HepG2 (cell line): ENCODE results near the gene TNS1. TPM values are rescaled to one million over a fixed set of nuclear protein-coding genes. Genes with fewer than 3 reads are reported as not detected.

Experiments used
- ATAC-seq: fragments of 200-7000 bp; cut with Tn5 transposase; 3 replicates; pipeline ENCODE4 v1.9.1; 2020; ENCODE audit warnings: mild to moderate bottlenecking, moderate library complexity
- BruUV-seq: library from RNA; stranded (reverse); fragments of 400-500 nt; replicated peaks from 2 replicates; lab custom pipeline; 2021; lab: Mats Ljungman, UMichigan
- CTCF ChIA-PET: fragments of 300-600 bp; formaldehyde crosslinking; extraction: SDS; loops from one replicate; lab custom pipeline; 2021; ENCODE audit warnings: low total read pairs, inconsistent platforms, low intra/inter-chr PET ratio; lab: Yijun Ruan, JAX
- POLR2A ChIA-PET: fragments of 350-600 bp; sonication (Branson Sonifier 250); formaldehyde crosslinking; loops from one replicate; lab custom pipeline; 2020; ENCODE audit warnings: antibody characterized with exemption, inconsistent platforms; lab: Yijun Ruan, JAX
- DNase-seq: peaks from one replicate; pipeline ENCODE4 v3.0.0-alpha.2; 2015; ENCODE audit warnings: low spot score
- FAIRE-seq: peaks from 3 replicates; lab custom pipeline; 2011; peaks lifted over from hg19 to GRCh38; lab: Jason Lieb, UNC
- H2AFZ ChIP-seq: one replicate; pipeline ENCODE4 v1.6.1; 2011; ENCODE audit warnings: low read length, inconsistent platforms
- H3K27ac ChIP-seq: fragments of 300-600 bp; 3 replicates; pipeline ENCODE4 v1.8.0; 2011; ENCODE audit warnings: mixed run types, mild to moderate bottlenecking, mixed read lengths, low read length, inconsistent platforms; ENCODE audit not compliant: insufficient read depth; ENCODE audit errors: extremely low read length
- H3K27me3 ChIP-seq, 2 experiments: fragments of 200-600 bp in 1 of 2; 2 replicates in 1 of 2; 3 replicates in 1 of 2; pipeline versions ENCODE4 v1.6.0 to v1.8.0; 2011; ENCODE audit warnings: low read length in 2 of 2, mild to moderate bottlenecking in 2 of 2, moderate library complexity in 2 of 2, inconsistent platforms in 1 of 2; ENCODE audit not compliant: insufficient read depth in 2 of 2, control insufficient read depth in 1 of 2
- H3K36me3 ChIP-seq, 2 experiments: fragments of 200-600 bp in 1 of 2; replicated peaks in 1 of 2; 2 replicates in 1 of 2; 3 replicates in 1 of 2; pipeline versions ENCODE4 v1.5.1 to v1.8.0; 2011; ENCODE audit warnings: low read length in 2 of 2, inconsistent platforms in 1 of 2; ENCODE audit not compliant: insufficient read depth in 2 of 2, control insufficient read depth in 1 of 2
- H3K4me1 ChIP-seq: 2 replicates; pipeline ENCODE4 v1.5.1; 2012; ENCODE audit warnings: low read length, inconsistent platforms; ENCODE audit not compliant: insufficient read depth
- H3K4me2 ChIP-seq: 2 replicates; pipeline ENCODE4 v1.6.0; 2011; ENCODE audit warnings: low read depth, low read length, inconsistent platforms
- H3K4me3 ChIP-seq, 3 experiments: fragments of 200-600 bp in 1 of 3; sonication (generic), shearing (Covaris generic) in 1 of 3; replicated peaks in 1 of 3; 2 replicates each; pipeline ENCODE4 v1.5.1; 2011 to 2016; ENCODE audit warnings: low read length in 3 of 3, inconsistent platforms in 2 of 3, low read depth in 2 of 3, mild to moderate bottlenecking in 2 of 3, control low read depth in 1 of 3, mixed read lengths in 1 of 3; ENCODE audit not compliant: insufficient read depth in 1 of 3
- H3K79me2 ChIP-seq: one replicate; pipeline ENCODE4 v1.6.1; 2011; ENCODE audit warnings: low read length, inconsistent platforms; ENCODE audit not compliant: insufficient read depth
- H3K9ac ChIP-seq: 2 replicates; pipeline ENCODE4 v1.6.0; 2011; ENCODE audit warnings: mild to moderate bottlenecking, low read depth, low read length, inconsistent platforms; ENCODE audit not compliant: insufficient read depth
- H3K9me3 ChIP-seq: 2 replicates; pipeline ENCODE4 v1.5.1; 2012; ENCODE audit warnings: mild to moderate bottlenecking, low read length
- H4K20me1 ChIP-seq: 2 replicates; pipeline ENCODE4 v1.6.0; 2011; ENCODE audit warnings: inconsistent platforms, mild to moderate bottlenecking, low read length, moderate library complexity; ENCODE audit not compliant: insufficient read depth
- BATF2 ChIP-seq: sonication (generic); formaldehyde crosslinking; IDR thresholded peaks from 2 replicates; pipeline ENCODE4 v1.8.0; 2022; ENCODE audit warnings: mild to moderate bottlenecking, missing genetic modification reagents, moderate library complexity
- E2F5 ChIP-seq: sonication (generic); formaldehyde crosslinking; conservative IDR thresholded peaks from 2 replicates; pipeline ENCODE4 v1.4.0; 2020; ENCODE audit warnings: missing genetic modification reagents
- MAFG ChIP-seq: sonication (generic); formaldehyde crosslinking; IDR thresholded peaks from 2 replicates; pipeline ENCODE4 v1.5.1; 2020; ENCODE audit warnings: mild to moderate bottlenecking, missing genetic modification reagents
- MXI1 ChIP-seq: IDR thresholded peaks from 3 replicates; pipeline ENCODE4 v1.6.1; 2012; ENCODE audit warnings: low read depth, low read length, inconsistent platforms, borderline replicate concordance
- MYNN ChIP-seq: sonication (generic); formaldehyde crosslinking; IDR thresholded peaks from 2 replicates; pipeline ENCODE4 v1.4.0; 2020; ENCODE audit warnings: mild to moderate bottlenecking, low read depth, missing genetic modification reagents
- NR2C2 ChIP-seq: sonication (generic); formaldehyde crosslinking; IDR thresholded peaks from 2 replicates; pipeline ENCODE4 v1.4.0; 2020; ENCODE audit warnings: missing genetic modification reagents, mild to moderate bottlenecking, moderate library complexity, borderline replicate concordance
- RAD21 ChIP-seq: fragments of 450-650 bp; formaldehyde crosslinking; IDR thresholded peaks from 2 replicates; pipeline ENCODE4 v1.5.0; 2020; ENCODE audit warnings: mild to moderate bottlenecking
- ZNF577 ChIP-seq: sonication (generic); formaldehyde crosslinking; IDR thresholded peaks from 2 replicates; pipeline ENCODE4 v1.4.0; 2020; ENCODE audit warnings: mild to moderate bottlenecking, low read depth, missing genetic modification reagents, borderline replicate concordance
- ZNF687 ChIP-seq: sonication (generic); formaldehyde crosslinking; IDR thresholded peaks from 2 replicates; pipeline ENCODE4 v1.5.1; 2020; ENCODE audit warnings: mild to moderate bottlenecking, missing genetic modification reagents, moderate library complexity
- WGBS: methylation state at CpG from one replicate; pipeline ENCODE4 v1.1.6; 2017; ENCODE audit warnings: low lambda C conversion rate; 5-methylcytosine and 5-hydroxymethylcytosine counted together
- in situ Hi-C: cut with HindIII; loops from 2 replicates; pipeline ENCODE4 v1.10.0; 2017; ENCODE audit warnings: low pct_unique_long_range_greater_than_20kb; ENCODE audit not compliant: extremely low pct_ligation_motif_present
- intact Hi-C: fragments of 100-400 bp; cut with micrococcal nuclease; formaldehyde crosslinking; loops from one replicate; pipeline ENCODE4 v1.10.0; 2022; ENCODE audit not compliant: unreplicated experiment
- polyA plus RNA-seq, 8 experiments: library from polyadenylated mRNA; depleted of rRNA in 3 of 8; stranded (reverse) in 7 of 8; unstranded in 1 of 8; fragments of >200 nt; fragmentation: Illumina TruSeq in 4 of 8; extraction: Trizol in 4 of 8; gene quantifications; 2 replicates each; pipeline versions ENCODE4 v1.2.1 to v1.2.3, GENCODE V29; 2011 to 2016; ENCODE audit warnings: low read depth in 4 of 8, missing spikeins in 1 of 8, mixed read lengths in 1 of 8; ENCODE audit not compliant: insufficient read depth in 1 of 8
- total RNA-seq, 5 experiments: library from RNA; depleted of rRNA; stranded (reverse); fragments of >200 nt; fragmentation: Illumina TruSeq; extraction: Trizol; gene quantifications; 2 replicates each; pipeline ENCODE4 v1.2.3, GENCODE V29; 2016; ENCODE audit warnings: low read depth in 1 of 5

Gene TNS1
- total and polyA plus RNA-seq, 2 of the 13 experiments (the other 11 are each of a cell fraction or from before 2014, with no cell fraction given), result 1.9 to 118 TPM

- intact Hi-C loops, result no loop called here
- TF ChIP-seq MYNN (CRISPR knock-in tag) (no peak), ZNF577 (CRISPR knock-in tag) (no peak), ZNF687 (CRISPR knock-in tag) (peak; percentile 27; the same call in 1 of the 2 replicates), E2F5 (CRISPR knock-in tag) (no peak), MAFG (no peak), MXI1 (no peak), BATF2 (CRISPR knock-in tag) (no peak), RAD21 (CRISPR knock-in tag) (no peak), NR2C2 (CRISPR knock-in tag) (no peak)
- TF ChIP-seq, all 625 proteins: peak for 1
- Histone ChIP-seq H3K9ac (no peak overlapping the region), H3K36me3 (peaks cover 56 to 80% of the 10 kb centered on the region in 2 experiments), H3K4me2 (no peak overlapping the region), H3K27me3 (no peaks in the 10 kb centered on the region), H3K4me1 (peaks cover 19% of the 10 kb centered on the region), H3K9me3 (no peaks in the 10 kb centered on the region), H4K20me1 (peaks cover 10% of the 10 kb centered on the region; the same call in 1 of the 2 replicates), H3K4me3 (no peak overlapping the region), H3K27ac (no peak overlapping the region), H3K79me2 (no peaks in the 10 kb centered on the region), H2AFZ (no peak overlapping the region)
- POLR2A ChIA-PET, result interaction anchor here (0.8 kb wide), 1 partner anchor 17 kb away, joined by 3 read pairs; no protein-coding TSS in a partner anchor
- 94% methylated on average over 8 of the region's 8 CpGs for WGBS
- CTCF ChIA-PET, result interaction anchor here (3.1 kb wide), 1 partner anchor 96 kb away, joined by 56 read pairs; no protein-coding TSS in a partner anchor
- no peak for ATAC-seq
- DNase-seq, result no peak
- FAIRE-seq, result no peak
- no TSS peak for BruUV-seq
- in situ Hi-C loops, result loop anchor here (5.0 kb wide), 1 partner anchor 107 kb away; no protein-coding TSS in a partner anchor
Measured at GRCh38 chr2:217884985-217885384, 117.8 kb downstream of the TNS1 start.
